WTC11 (cell line): ENCODE data around the gene GFOD1. TPM values are rescaled to one million over a fixed set of nuclear protein-coding genes. Genes with fewer than 3 reads are reported as not detected.

ENCODE experiments used
- ATAC-seq: fragments of 200-7000 bp; cut with Tn5 transposase; 2 replicates; pipeline ENCODE4 v1.10.0; 2021; ENCODE audit warnings: mild to moderate bottlenecking, moderate library complexity
- CTCF ChIA-PET: fragments of 300-600 bp; sonication (Branson Sonifier 250); formaldehyde crosslinking; loops from one replicate; lab custom pipeline; 2021; ENCODE audit warnings: antibody characterized with exemption; lab: Charles Lee
- POLR2A ChIA-PET: fragments of 350-600 bp; sonication (Branson Sonifier 250); formaldehyde crosslinking; loops from one replicate; lab custom pipeline; 2021; ENCODE audit warnings: antibody characterized with exemption; lab: Charles Lee
- DNase-seq: peaks from one replicate; pipeline ENCODE4 v3.0.0; 2021; ENCODE audit warnings: low spot score
- H3K27ac Mint-ChIP-seq: 2 replicates; pipeline ENCODE4 v1.8.0; 2021; ENCODE audit warnings: mixed read lengths
- H3K27me3 Mint-ChIP-seq: 2 replicates; pipeline ENCODE4 v1.8.0; 2021; ENCODE audit warnings: low read depth, mild to moderate bottlenecking, moderate library complexity, mixed read lengths
- H3K36me3 Mint-ChIP-seq: 2 replicates; pipeline ENCODE4 v1.8.0; 2021; ENCODE audit warnings: mixed read lengths
- H3K4me1 Mint-ChIP-seq: 2 replicates; pipeline ENCODE4 v1.8.0; 2022; ENCODE audit warnings: mixed read lengths
- H3K4me3 Mint-ChIP-seq: 2 replicates; pipeline ENCODE4 v1.8.0; 2021; ENCODE audit warnings: mild to moderate bottlenecking, moderate library complexity, mixed read lengths
- H3K9me3 Mint-ChIP-seq: 2 replicates; pipeline ENCODE4 v1.8.0; 2021; ENCODE audit warnings: mixed read lengths
- ARID4B ChIP-seq: sonication (generic); formaldehyde crosslinking; IDR thresholded peaks from 2 replicates; pipeline ENCODE4 v1.8.0; 2023; ENCODE audit warnings: missing genetic modification reagents, mild to moderate bottlenecking, borderline replicate concordance
- ATF1 ChIP-seq: sonication (generic); formaldehyde crosslinking; IDR thresholded peaks from 2 replicates; pipeline ENCODE4 v1.8.1; 2023; ENCODE audit warnings: mild to moderate bottlenecking, moderate library complexity, missing genetic modification reagents
- ATF3 ChIP-seq: sonication (generic); formaldehyde crosslinking; conservative IDR thresholded peaks from 2 replicates; pipeline ENCODE4 v1.8.1; 2022; ENCODE audit warnings: mild to moderate bottlenecking, missing genetic modification reagents
- CTCF ChIP-seq: fragments of 200-600 bp; IDR thresholded peaks from 2 replicates; pipeline ENCODE4 v1.8.0; 2022; ENCODE audit warnings: antibody characterized with exemption
- E2F1 ChIP-seq: sonication (generic); formaldehyde crosslinking; IDR thresholded peaks from 2 replicates; pipeline ENCODE4 v1.8.0; 2022; ENCODE audit warnings: mild to moderate bottlenecking, missing genetic modification reagents
- FOXK1 ChIP-seq: sonication (generic); formaldehyde crosslinking; IDR thresholded peaks from 2 replicates; pipeline ENCODE4 v1.8.0; 2022; ENCODE audit warnings: mild to moderate bottlenecking, moderate library complexity, missing genetic modification reagents
- GRHL2 ChIP-seq: fragments of 250-450 bp; sonication (Bioruptor Pico); IDR thresholded peaks from 2 replicates; pipeline ENCODE4 v1.8.0; 2022; ENCODE audit warnings: mild to moderate bottlenecking, moderate library complexity; ENCODE audit not compliant: insufficient replicate concordance, severe bottlenecking
- PRRX2 ChIP-seq: fragments of 250-450 bp; sonication (Bioruptor Pico); IDR thresholded peaks from 2 replicates; pipeline ENCODE4 v1.8.0; 2021; ENCODE audit warnings: mild to moderate bottlenecking
- TEAD4 ChIP-seq: sonication (generic); formaldehyde crosslinking; IDR thresholded peaks from 2 replicates; pipeline ENCODE4 v1.8.0; 2022; ENCODE audit warnings: mild to moderate bottlenecking, missing genetic modification reagents
- ZNF232 ChIP-seq: sonication (generic); formaldehyde crosslinking; IDR thresholded peaks from 2 replicates; pipeline ENCODE4 v1.8.0; 2022; ENCODE audit warnings: mild to moderate bottlenecking, missing genetic modification reagents
- ZNF317 ChIP-seq: sonication (generic); formaldehyde crosslinking; IDR thresholded peaks from 2 replicates; pipeline ENCODE4 v1.8.1; 2023; ENCODE audit warnings: low read depth, mild to moderate bottlenecking, moderate library complexity, missing genetic modification reagents, borderline replicate concordance
- ZNF396 ChIP-seq: fragments of 250-450 bp; sonication (Bioruptor Pico); IDR thresholded peaks from 2 replicates; pipeline ENCODE4 v1.8.0; 2021; ENCODE audit warnings: mild to moderate bottlenecking, moderate library complexity, borderline replicate concordance
- ZNF425 ChIP-seq: fragments of 250-450 bp; sonication (Bioruptor Pico); conservative IDR thresholded peaks from 2 replicates; pipeline ENCODE4 v1.9.0; 2021; ENCODE audit warnings: mild to moderate bottlenecking
- total RNA-seq: library from RNA; stranded (reverse); gene quantifications from 3 replicates; pipeline ENCODE4 v1.2.3, GENCODE V29; 2021
- TF ChIP-seq, protein P1 (sequence below): fragments of 250-450 bp; sonication (Bioruptor Pico); IDR thresholded peaks from 2 replicates; pipeline ENCODE4 v1.9.0; 2021; ENCODE audit warnings: mild to moderate bottlenecking

The GFOD1 gene
- total RNA-seq, 1 experiment from 2014 or later: 8.5 TPM

DNA sequence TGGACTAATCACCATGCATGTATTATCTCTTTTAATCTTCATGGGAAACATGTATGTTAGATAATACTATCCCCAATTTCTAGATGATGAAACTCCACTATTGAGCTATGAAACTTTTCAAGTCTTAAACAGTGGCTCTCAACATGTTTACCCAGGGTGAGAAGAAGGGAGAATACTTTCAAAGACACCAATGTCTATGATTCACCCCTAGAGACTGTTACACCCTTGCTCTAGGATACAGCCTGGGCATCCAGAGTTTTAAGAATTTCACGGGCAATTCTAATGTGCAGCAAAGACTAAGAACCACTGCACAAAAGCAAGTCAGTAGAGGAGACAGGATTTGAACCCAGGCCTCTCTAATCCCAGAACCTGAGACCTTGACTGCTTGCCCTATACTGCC lies 47.8 kb downstream of the GFOD1 start:
- no peaks in the 10 kb centered on the region for H3K36me3 Mint-ChIP-seq
- ChIA-PET POLR2A (interaction anchor here (1.4 kb wide), 1 partner anchor 17 kb away, joined by 3 read pairs; no protein-coding TSS in a partner anchor), CTCF (no interaction called here)
- no peak overlapping the region for H3K27ac Mint-ChIP-seq
- DNase-seq (no peak), ATAC-seq (no peak)
- H3K9me3 Mint-ChIP-seq: peaks cover 4% of the 10 kb centered on the region
- TF ChIP-seq GRHL2: no peak
- TF ChIP-seq ARID4B (CRISPR knock-in tag): no peak
- TF ChIP-seq ZNF232 (CRISPR knock-in tag): no peak
- TF ChIP-seq ATF1 (CRISPR knock-in tag): no peak
- TF ChIP-seq ZNF317 (CRISPR knock-in tag): no peak
- no peak for TF ChIP-seq ZNF396
- TF ChIP-seq ZNF425 (CRISPR knock-in tag): no peak
- TF ChIP-seq CTCF: no peak
- TF ChIP-seq ATF3 (CRISPR knock-in tag): no peak
- no peak for TF ChIP-seq E2F1 (CRISPR knock-in tag)
- TF ChIP-seq, protein P1, sequence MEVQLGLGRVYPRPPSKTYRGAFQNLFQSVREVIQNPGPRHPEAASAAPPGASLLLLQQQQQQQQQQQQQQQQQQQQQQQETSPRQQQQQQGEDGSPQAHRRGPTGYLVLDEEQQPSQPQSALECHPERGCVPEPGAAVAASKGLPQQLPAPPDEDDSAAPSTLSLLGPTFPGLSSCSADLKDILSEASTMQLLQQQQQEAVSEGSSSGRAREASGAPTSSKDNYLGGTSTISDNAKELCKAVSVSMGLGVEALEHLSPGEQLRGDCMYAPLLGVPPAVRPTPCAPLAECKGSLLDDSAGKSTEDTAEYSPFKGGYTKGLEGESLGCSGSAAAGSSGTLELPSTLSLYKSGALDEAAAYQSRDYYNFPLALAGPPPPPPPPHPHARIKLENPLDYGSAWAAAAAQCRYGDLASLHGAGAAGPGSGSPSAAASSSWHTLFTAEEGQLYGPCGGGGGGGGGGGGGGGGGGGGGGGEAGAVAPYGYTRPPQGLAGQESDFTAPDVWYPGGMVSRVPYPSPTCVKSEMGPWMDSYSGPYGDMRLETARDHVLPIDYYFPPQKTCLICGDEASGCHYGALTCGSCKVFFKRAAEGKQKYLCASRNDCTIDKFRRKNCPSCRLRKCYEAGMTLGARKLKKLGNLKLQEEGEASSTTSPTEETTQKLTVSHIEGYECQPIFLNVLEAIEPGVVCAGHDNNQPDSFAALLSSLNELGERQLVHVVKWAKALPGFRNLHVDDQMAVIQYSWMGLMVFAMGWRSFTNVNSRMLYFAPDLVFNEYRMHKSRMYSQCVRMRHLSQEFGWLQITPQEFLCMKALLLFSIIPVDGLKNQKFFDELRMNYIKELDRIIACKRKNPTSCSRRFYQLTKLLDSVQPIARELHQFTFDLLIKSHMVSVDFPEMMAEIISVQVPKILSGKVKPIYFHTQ (CRISPR knock-in tag): no peak
- TF ChIP-seq TEAD4: no peak
- TF ChIP-seq PRRX2 (CRISPR knock-in tag): no peak
- TF ChIP-seq FOXK1 (CRISPR knock-in tag): no peak
- no peak overlapping the region for H3K4me3 Mint-ChIP-seq
- H3K27me3 Mint-ChIP-seq: no peaks in the 10 kb centered on the region
- H3K4me1 Mint-ChIP-seq: peaks cover 12% of the 10 kb centered on the region
